HUES64 (cell line): ENCODE measurements around the gene KCNK3.

Experiments
- H3K27ac ChIP-seq: 2 replicates; pipeline ENCODE4 v1.7.0; 2013; ENCODE audit warnings: low read depth, low read length, inconsistent platforms
- H3K27me3 ChIP-seq: 2 replicates; pipeline ENCODE4 v1.6.1; 2013; ENCODE audit warnings: mild to moderate bottlenecking, low read length; ENCODE audit not compliant: insufficient read depth
- H3K36me3 ChIP-seq: 2 replicates; pipeline ENCODE4 v1.6.1; 2013; ENCODE audit warnings: mild to moderate bottlenecking, low read length; ENCODE audit not compliant: insufficient read depth
- H3K4me1 ChIP-seq: 2 replicates; pipeline ENCODE4 v1.6.1; 2013; ENCODE audit warnings: mild to moderate bottlenecking, low read length, moderate library complexity; ENCODE audit not compliant: insufficient read depth
- H3K4me3 ChIP-seq: 2 replicates; pipeline ENCODE4 v1.5.1; 2013; ENCODE audit warnings: mild to moderate bottlenecking, low read length, moderate library complexity
- H3K9ac ChIP-seq: 2 replicates; pipeline ENCODE4 v1.6.1; 2013; ENCODE audit warnings: mild to moderate bottlenecking, low read depth, low read length
- H3K9me3 ChIP-seq: 2 replicates; pipeline ENCODE4 v1.6.1; 2013; ENCODE audit warnings: low read depth, low read length; ENCODE audit not compliant: insufficient read depth
- WGBS: fragments of 150-250, 120-280 bp; methylation state at CpG from one replicate; pipeline ENCODE4 v1.1.7; 2013; ENCODE audit warnings: missing lambda C conversion rate; 5-methylcytosine and 5-hydroxymethylcytosine counted together

Gene KCNK3

DNA sequence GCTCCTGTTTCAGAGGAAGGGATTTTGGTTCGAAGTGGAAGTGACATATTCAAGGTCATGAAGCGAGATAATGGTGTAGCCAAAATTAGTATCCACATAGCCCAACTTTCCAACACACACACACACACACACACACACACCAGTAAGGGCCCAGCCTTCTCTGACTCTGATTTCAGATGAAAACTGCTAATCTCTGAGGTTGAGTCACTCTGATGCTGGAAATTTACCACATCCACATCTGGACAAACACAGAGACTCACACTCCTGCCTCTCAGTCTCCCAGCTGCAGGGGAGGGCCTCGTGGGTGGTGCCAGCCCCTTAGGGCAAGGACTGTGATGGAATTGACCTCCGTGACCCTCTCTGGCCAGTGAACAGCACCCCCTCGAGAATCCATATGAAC is 42.6 kb downstream of the KCNK3 start:
- Histone ChIP-seq H3K27ac (no peak overlapping the region), H3K9ac (no peak overlapping the region), H3K9me3 (no peaks in the 10 kb centered on the region), H3K27me3 (no peaks in the 10 kb centered on the region), H3K36me3 (no peaks in the 10 kb centered on the region), H3K4me1 (no peaks in the 10 kb centered on the region), H3K4me3 (no peak overlapping the region)
- 87% methylated on average over 4 of the region's 5 CpGs for WGBS

DNA sequence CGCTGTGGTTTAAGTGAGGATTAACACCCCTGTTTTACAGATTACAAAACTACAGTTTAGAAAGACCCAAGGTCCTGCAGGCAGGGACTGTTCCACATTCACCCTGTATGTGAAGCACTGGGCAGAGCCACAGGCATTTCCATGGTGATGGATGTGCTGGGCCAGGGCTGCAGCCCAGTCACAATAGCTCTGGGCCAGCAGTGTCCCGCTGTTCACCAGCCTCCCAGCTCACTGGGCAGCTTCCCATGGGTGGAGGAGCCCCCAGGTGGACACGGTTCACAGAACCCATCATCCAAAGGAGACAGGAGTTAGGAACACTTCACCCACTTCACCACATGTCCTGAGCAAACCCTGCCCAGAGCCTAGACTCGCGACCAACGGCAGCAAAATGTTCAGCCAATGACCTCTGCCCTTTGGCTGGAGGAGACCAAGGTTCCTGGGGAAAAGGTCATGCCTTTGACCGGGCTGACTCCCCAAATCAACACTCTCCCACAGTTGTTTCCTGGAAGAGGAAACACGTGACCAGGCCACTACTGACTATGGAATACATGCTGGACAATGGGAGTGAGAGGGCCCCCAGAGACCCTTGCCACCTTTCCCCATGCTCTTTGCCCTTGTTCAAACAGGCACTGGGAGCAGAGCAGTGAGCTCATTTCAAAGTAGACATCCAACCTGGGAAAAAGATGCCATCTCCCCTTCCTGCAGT is 43.5 kb downstream of the KCNK3 start:
- H3K27ac ChIP-seq = no peak overlapping the region
- no peaks in the 10 kb centered on the region for H3K36me3 ChIP-seq
- H3K4me1 ChIP-seq = no peaks in the 10 kb centered on the region

DNA sequence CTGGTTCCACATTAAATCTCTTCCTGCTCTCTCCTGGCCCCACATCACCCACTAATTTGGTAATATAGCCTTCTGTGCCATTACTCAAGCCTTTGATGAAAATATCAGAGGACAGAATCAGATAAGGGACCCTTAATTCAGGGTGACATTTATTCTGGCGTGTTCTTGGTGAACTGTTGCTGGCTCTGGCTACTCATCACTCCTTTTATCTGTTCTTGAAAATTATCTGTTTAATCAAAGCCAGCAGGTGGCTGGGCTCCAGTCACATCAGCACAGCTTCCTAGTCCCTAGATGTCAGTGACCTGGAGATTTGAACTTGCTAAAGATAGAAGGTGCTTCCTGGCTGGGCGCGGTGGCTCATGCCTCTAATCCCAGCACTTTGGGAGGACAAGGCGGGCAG is 44.7 kb downstream of the KCNK3 start:
- Histone ChIP-seq H3K27ac (no peak overlapping the region), H3K4me1 (no peaks in the 10 kb centered on the region), H3K27me3 (no peaks in the 10 kb centered on the region), H3K4me3 (no peak overlapping the region), H3K9ac (no peak overlapping the region), H3K9me3 (no peaks in the 10 kb centered on the region), H3K36me3 (no peaks in the 10 kb centered on the region)
- WGBS = 91% methylated on average over 4 of the region's 4 CpGs

More for the DNA sequence above, 43.5 kb downstream of the KCNK3 start:
- Histone ChIP-seq H3K27me3 (no peaks in the 10 kb centered on the region), H3K4me3 (no peak overlapping the region), H3K9me3 (no peaks in the 10 kb centered on the region), H3K9ac (no peak overlapping the region)
- 92% methylated on average over 8 of the region's 8 CpGs for WGBS

DNA sequence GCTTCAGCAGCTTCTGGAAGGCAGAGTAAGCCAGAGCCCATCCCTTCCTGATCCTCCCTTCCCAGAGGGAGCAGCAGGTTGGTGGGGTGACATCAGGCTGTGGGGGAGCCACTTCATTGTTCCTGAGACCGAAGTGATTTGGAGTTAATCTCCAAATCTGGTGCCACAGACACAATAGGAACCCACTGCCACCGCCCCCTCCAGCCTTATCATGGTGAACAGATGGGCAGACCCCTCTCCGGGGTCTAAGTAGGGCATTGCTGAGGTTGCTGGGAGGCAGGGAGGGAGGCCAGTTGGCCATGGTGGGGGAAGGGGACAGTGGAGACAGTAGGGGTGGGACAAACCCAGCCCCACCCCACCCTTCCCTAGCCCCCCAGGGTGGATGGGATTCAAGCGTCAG is 46.0 kb downstream of the KCNK3 start:
- Histone ChIP-seq H3K9ac (no peak overlapping the region), H3K27ac (no peak overlapping the region), H3K4me1 (no peaks in the 10 kb centered on the region), H3K36me3 (no peaks in the 10 kb centered on the region), H3K4me3 (no peak overlapping the region), H3K9me3 (no peaks in the 10 kb centered on the region), H3K27me3 (no peaks in the 10 kb centered on the region)
- WGBS = 81% methylated on average over 4 of the region's 4 CpGs

DNA sequence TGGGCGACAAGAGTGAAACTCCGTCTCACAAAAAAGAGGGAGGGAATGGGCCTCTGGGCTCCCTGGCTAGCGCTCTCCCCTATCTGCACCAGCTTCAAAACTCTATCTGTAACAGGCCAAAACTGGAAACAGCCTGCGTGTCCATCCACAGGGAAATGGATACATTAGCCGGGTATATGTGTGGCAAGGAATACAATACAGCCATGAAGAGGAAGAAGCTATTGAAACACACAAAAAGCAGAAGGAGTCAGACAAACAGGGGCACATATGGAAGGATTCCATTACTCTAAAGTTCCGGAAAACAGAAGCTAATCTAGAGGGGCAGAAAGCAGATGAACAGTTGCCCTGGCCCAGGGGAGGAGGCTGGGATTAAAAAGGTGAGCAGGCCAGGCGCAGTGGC is 47.0 kb downstream of the KCNK3 start:
- Histone ChIP-seq H3K9ac (no peak overlapping the region), H3K36me3 (no peaks in the 10 kb centered on the region), H3K4me1 (no peaks in the 10 kb centered on the region), H3K27me3 (no peaks in the 10 kb centered on the region), H3K27ac (no peak overlapping the region), H3K9me3 (no peaks in the 10 kb centered on the region), H3K4me3 (no peak overlapping the region)
- WGBS = 90% methylated on average over 7 of the region's 7 CpGs

DNA sequence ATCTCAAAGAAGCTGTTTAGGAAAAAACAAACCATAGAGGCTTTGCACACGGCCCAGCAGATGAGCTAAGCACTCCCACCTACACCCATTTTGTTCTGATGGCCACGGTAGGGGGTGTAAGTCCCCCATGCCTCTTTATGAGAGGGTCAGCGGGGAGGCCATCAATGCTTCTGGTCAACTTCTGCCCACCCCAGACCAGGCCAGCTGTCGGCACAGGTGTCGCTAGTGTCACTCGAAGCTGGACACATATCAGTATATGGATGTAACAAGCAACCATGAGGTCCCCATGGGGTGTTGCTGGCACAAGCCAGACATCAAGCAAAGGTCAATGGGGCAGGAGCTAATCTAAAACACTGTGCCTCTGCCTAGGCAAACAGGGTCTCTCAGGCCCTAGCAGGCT is 47.8 kb downstream of the KCNK3 start:
- no peak overlapping the region for H3K4me3 ChIP-seq
- H3K4me1 ChIP-seq = no peaks in the 10 kb centered on the region
- no peaks in the 10 kb centered on the region for H3K36me3 ChIP-seq
- 89% methylated on average over 6 of the region's 6 CpGs for WGBS
- no peak overlapping the region for H3K27ac ChIP-seq
- no peak overlapping the region for H3K9ac ChIP-seq
- no peaks in the 10 kb centered on the region for H3K27me3 ChIP-seq
- no peaks in the 10 kb centered on the region for H3K9me3 ChIP-seq

DNA sequence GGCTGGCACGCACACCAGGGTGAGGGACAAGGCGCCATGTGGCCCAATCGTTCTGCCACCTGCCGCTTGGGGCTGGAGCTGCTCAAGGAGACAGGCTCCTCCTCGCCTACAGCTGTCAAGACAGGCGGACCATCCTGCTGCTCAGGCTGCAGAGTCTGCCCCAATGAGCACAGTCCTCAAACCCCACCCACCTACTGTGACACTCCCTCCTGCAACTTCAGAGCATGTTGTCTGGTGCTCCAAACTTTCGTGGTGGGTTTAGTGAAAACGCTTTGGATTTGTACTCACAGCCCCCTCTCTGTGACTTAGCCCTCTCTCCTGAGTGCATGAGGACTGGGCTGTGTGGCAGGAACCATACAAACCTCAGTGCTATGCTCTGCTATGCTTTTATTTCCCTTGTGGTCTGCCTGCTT is 48.4 kb downstream of the KCNK3 start:
- H3K9me3 ChIP-seq = no peaks in the 10 kb centered on the region
- no peaks in the 10 kb centered on the region for H3K36me3 ChIP-seq
- H3K4me1 ChIP-seq = no peaks in the 10 kb centered on the region
- WGBS = 81% methylated on average over 8 of the region's 8 CpGs
- H3K9ac ChIP-seq = no peak overlapping the region
- no peak overlapping the region for H3K27ac ChIP-seq
- no peak overlapping the region for H3K4me3 ChIP-seq
- no peaks in the 10 kb centered on the region for H3K27me3 ChIP-seq

DNA sequence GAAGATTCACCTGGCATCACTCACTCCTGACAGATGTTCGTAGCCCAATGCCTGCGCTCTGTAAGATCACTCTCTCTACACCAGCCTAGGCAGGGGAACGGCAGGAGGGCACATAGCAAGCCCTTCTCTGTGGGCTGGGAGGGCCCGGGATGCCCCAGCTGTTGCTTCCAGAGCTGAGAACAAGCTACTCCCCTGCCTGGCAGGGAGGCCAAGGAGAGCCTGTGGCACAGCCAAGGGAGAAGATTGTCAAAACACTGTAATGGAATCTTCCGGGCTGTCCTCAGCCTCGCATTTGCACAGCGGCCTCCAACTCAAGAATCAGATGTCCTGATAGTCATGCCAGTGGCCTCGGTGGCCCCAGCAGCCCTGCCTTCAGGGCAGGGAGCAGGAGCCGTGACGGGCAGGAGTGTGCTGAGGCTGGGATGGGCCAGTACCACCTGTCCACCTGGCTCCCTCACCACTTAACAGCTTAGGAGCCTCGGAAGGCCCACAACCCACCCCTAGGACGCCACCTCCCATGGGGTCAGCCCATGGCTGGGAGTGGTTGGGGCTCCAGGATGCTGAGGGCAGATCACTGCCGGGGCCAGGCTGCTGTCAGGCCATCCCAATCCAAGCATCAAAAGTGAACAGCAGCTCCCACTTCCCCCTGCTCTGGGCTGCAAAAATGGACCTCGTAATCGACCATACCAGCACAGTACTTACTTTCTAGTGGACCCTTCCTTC is 49.7 kb downstream of the KCNK3 start:
- WGBS = 95% methylated on average over 15 of the region's 15 CpGs
- no peaks in the 10 kb centered on the region for H3K9me3 ChIP-seq
- no peaks in the 10 kb centered on the region for H3K4me1 ChIP-seq
- H3K27ac ChIP-seq = no peak overlapping the region
- no peak overlapping the region for H3K4me3 ChIP-seq
- H3K9ac ChIP-seq = no peak overlapping the region
- H3K27me3 ChIP-seq = no peaks in the 10 kb centered on the region
- H3K36me3 ChIP-seq = no peaks in the 10 kb centered on the region

DNA sequence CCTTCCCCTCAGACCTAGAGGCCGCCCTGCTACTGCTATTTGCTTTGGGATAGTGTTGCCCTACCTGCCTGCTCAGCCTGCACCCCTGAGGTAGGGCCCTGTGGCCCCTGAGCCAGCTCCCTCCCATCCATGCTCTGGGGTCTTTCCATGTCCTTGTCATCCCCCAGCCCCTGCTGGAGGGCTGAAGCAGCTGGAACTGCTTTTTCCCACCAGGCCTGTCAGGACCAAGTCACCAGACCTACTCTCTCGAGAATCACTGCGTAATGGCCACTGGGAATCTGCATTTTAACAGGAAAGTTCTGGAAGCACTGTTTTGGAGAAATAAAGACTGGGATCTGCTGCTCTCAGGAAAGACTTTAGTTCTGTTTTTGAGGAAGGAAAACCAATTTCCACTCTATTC is 51.3 kb downstream of the KCNK3 start:
- Histone ChIP-seq H3K36me3 (no peaks in the 10 kb centered on the region), H3K4me1 (no peaks in the 10 kb centered on the region), H3K27ac (no peak overlapping the region), H3K4me3 (no peak overlapping the region), H3K27me3 (no peaks in the 10 kb centered on the region), H3K9ac (no peak overlapping the region), H3K9me3 (no peaks in the 10 kb centered on the region)
- 86% methylated on average over 3 of the region's 3 CpGs for WGBS

DNA sequence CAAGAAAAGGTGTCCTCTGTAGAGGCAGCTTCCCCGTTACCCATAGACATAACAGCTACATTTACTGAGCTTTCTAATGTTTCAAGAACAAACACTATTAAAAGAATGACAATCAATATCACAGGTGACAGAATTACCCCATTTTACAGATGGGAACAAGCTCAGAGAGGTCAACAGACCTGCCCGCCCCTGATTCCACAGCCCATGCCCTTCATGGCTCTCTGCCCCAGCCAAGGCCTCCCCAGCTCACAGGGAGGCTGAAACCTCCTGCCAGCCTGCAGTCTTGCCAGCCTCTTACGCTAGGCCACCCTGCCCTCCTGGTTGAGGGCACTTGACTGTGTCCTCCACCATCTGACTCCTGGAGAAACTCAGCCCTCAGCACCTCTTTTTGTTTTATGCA is 52.4 kb downstream of the KCNK3 start:
- Histone ChIP-seq H3K4me3 (no peak overlapping the region), H3K27me3 (no peaks in the 10 kb centered on the region), H3K27ac (no peak overlapping the region), H3K9me3 (no peaks in the 10 kb centered on the region), H3K9ac (no peak overlapping the region), H3K4me1 (0 out of 2 replicates have a peak, but pooled peaks cover 6% of the 10 kb centered on the region), H3K36me3 (no peaks in the 10 kb centered on the region)
- WGBS = 91% methylated on average over 3 of the region's 3 CpGs

DNA sequence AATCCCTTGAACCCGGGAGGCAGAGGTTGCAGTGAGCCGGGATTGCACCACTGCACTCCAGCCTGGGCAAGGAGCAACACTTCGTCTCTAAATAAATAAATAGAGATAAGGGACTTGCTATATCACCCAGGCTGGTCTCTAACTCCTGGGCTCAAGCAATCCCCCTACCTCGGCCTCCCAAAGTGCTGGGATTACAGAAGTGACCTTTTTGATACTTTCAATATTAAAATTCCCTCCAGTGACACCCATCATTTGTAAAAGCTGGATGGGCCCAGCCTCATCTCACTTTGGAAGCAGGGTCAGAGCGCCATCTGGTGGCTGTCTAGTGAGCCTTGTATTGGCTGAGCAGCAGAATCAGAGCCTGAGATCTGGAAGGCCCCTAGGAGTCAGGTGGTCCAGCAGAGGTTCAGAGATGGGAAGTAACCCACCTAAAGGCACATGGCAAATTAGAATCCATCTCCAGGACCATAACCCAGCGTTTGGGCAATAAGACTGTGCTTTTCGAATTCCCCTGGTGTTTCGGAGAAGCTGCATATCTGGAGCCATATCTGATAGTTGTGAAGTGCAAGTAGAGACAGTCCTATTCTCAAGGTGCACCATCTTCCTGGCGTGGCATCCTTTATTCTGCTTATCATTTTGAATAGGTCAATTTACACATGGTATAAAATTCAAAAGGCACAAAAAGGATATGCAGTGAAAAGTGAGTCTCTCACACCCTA is 53.2 kb downstream of the KCNK3 start:
- Histone ChIP-seq H3K27ac (no peak overlapping the region), H3K9ac (no peak overlapping the region), H3K4me1 (peaks cover 10% of the 10 kb centered on the region), H3K9me3 (no peaks in the 10 kb centered on the region), H3K4me3 (no peak overlapping the region), H3K36me3 (no peaks in the 10 kb centered on the region), H3K27me3 (peaks cover 1% of the 10 kb centered on the region; the same call in 1 of the 2 replicates)
- WGBS = 41% methylated on average over 8 of the region's 9 CpGs
